ENCODE results near the gene CD8A. TPM values are rescaled to one million over a fixed set of nuclear protein-coding genes. Genes with fewer than 3 reads are reported as not detected.

The CD8A gene
- total and polyA plus RNA-seq, 2 of the 8 experiments (the other 6 are each of a cell fraction or from before 2014, with no cell fraction given), result 0.14 to 0.39 TPM

- Histone ChIP-seq H4K5ac (ENCODE audit: insufficient read length, low read depth, low read length) (no peak overlapping the region), H2BK12ac (ENCODE audit: low read depth, low read length) (no peak overlapping the region), H2BK15ac (ENCODE audit: low read length) (no peak overlapping the region)
Measured at GRCh38 chr2:86765310-86765695, 25.4 kb downstream of the CD8A start.

More at GRCh38 chr2:86765310-86765695, 25.4 kb downstream of the CD8A start:
- Histone ChIP-seq H4K91ac (replicated peaks; ENCODE audit: insufficient read length, low read length) (no peak overlapping the region), H3K4me2 (ENCODE audit: insufficient read depth in 1 of 2, low read depth in 2 of 2, low read length in 2 of 2) (no peak overlapping the region), H3K56ac (replicated peaks; ENCODE audit: insufficient read length, low read depth, low read length) (no peak overlapping the region), H3K23me2 (ENCODE audit: low read depth, low read length) (no peaks in the 10 kb centered on the region), H3K9ac (replicated peaks in 1 of 4; ENCODE audit: extremely low read depth in 1 of 4, low read depth in 3 of 4, low read length in 3 of 4) (peak overlapping the region in 1 of 4 experiments; percentile 8; a peak in 1 of 7 replicates), H3K18ac (ENCODE audit: extremely low read depth, low read length) (no peak overlapping the region), H2AFZ (ENCODE audit: low read length) (no peak overlapping the region), H2BK120ac (replicated peaks; ENCODE audit: low read depth, low read length) (no peak overlapping the region), H3K14ac (ENCODE audit: insufficient read length) (no peak overlapping the region), H3K23ac (ENCODE audit: insufficient read length) (no peak overlapping the region), H2BK20ac (ENCODE audit: low read length) (no peak overlapping the region), H3K9me3 (ENCODE audit: insufficient read depth in 2 of 2, low read depth in 1 of 2, low read length in 1 of 2) (no peaks in the 10 kb centered on the region), H3K27me3 (replicated peaks in 1 of 4; ENCODE audit: control insufficient read depth in 3 of 4, extremely low read depth in 1 of 4, insufficient read depth in 3 of 4, low read length in 3 of 4) (no peaks in the 10 kb centered on the region), H3K4ac (replicated peaks; ENCODE audit: insufficient read length, low read depth, low read length) (no peak overlapping the region), H4K20me1 (replicated peaks in 1 of 2; ENCODE audit: control insufficient read depth in 1 of 2, insufficient read depth in 2 of 2, low read length in 2 of 2) (peaks cover 0 to 3% of the 10 kb centered on the region in 2 experiments), H3K27ac (ENCODE audit: low read depth, low read length) (no peak overlapping the region), H3K4me3 (ENCODE audit: extremely low read depth in 1 of 4, insufficient read depth in 2 of 4, low read depth in 3 of 4, low read length in 4 of 4) (no peak overlapping the region), H4K8ac (ENCODE audit: extremely low read depth, insufficient read depth, low read length) (no peak overlapping the region), H3K79me1 (ENCODE audit: low read depth, low read length) (no peaks in the 10 kb centered on the region), H2BK5ac (ENCODE audit: low read depth, low read length) (no peak overlapping the region), H3K79me2 (ENCODE audit: control insufficient read depth in 1 of 2, insufficient read depth in 2 of 2, low read length in 2 of 2) (peaks cover 0 to 13% of the 10 kb centered on the region in 2 experiments; a peak in 2 of 4 replicates), H3K4me1 (replicated peaks in 1 of 4; ENCODE audit: control insufficient read depth in 3 of 4, insufficient read depth in 4 of 4, low read length in 3 of 4) (no peaks in the 10 kb centered on the region), H2AK5ac (ENCODE audit: low read depth, low read length) (no peak overlapping the region), H3K36me3 (ENCODE audit: control insufficient read depth in 2 of 4, insufficient read depth in 4 of 4, low read length in 3 of 4) (peaks cover 0 to 20% (median 13%) of the 10 kb centered on the region in 4 experiments; a peak in 7 of 8 replicates)
- FAIRE-seq (no peak), DNase-seq (ENCODE audit: low read depth in 1 of 2, low spot score in 2 of 2) (no peak)
- WGBS, 2 experiments (ENCODE audit: extremely low coverage in 1 of 2, insufficient coverage in 1 of 2, insufficient read length in 1 of 2, insufficient replicate concordance in 2 of 2, low coverage in 1 of 2, low lambda C conversion rate in 2 of 2, missing lambda C conversion rate in 1 of 2), result 81% methylated on average over 1 of the region's 1 CpG; no CpG with 5 or more reads in 1 of the 2 experiments
- ChIA-PET POLR2A (ENCODE audit: partially characterized antibody) (interaction anchor here (1.8 kb wide), 1 partner anchor 12 kb away, joined by 4 read pairs; no protein-coding TSS in a partner anchor), CTCF (ENCODE audit: partially characterized antibody) (interaction anchor here (0.6 to 5.3 kb wide), 16 partner anchors 10 to 273 kb away, joined by 3 to 29 read pairs (median 4); partner anchors contain the start of gene CD8A)
- TF ChIP-seq FOSL1 (IDR thresholded peaks at IDR 0.05; ENCODE audit: insufficient read depth, low read depth, low read length) (no peak), ZNF274 (IDR thresholded peaks at IDR 0.05; ENCODE audit: borderline replicate concordance, extremely low read depth, low read length) (no peak), CTCF (IDR thresholded peaks at IDR 0.05; ENCODE audit: control extremely low read depth in 1 of 3, insufficient read depth in 1 of 3, low read depth in 1 of 3, low read length in 3 of 3) (no peak), TAF1 (IDR thresholded peaks at IDR 0.05; ENCODE audit: low read depth, low read length) (no peak), SP4 (IDR thresholded peaks at IDR 0.05; ENCODE audit: low read length) (no peak), BCL11A (IDR thresholded peaks at IDR 0.05; ENCODE audit: low read depth in 2 of 2, low read length in 2 of 2) (no peak), RAD21 (IDR thresholded peaks at IDR 0.05 in 1 of 2, conservative IDR thresholded peaks at IDR 0.05 in 1 of 2; ENCODE audit: low read depth in 2 of 2, low read length in 2 of 2) (no peak), SP1 (IDR thresholded peaks at IDR 0.05; ENCODE audit: low read depth, low read length) (no peak)
